Osteoblast (primary cell): ENCODE measurements around the gene SMARCD1. TPM values are rescaled to one million over a fixed set of nuclear protein-coding genes. Genes with fewer than 3 reads are reported as not detected.

Experiments
- DNase-seq: peaks from one replicate; pipeline ENCODE4 v3.0.0; 2011; ENCODE audit warnings: low spot score, mixed read lengths; ENCODE audit not compliant: insufficient read length; ENCODE audit errors: missing footprints
- H2AFZ ChIP-seq: 2 replicates; pipeline ENCODE4 v1.6.0; 2011; ENCODE audit warnings: mild to moderate bottlenecking, low read length
- H3K27ac ChIP-seq: 2 replicates; pipeline ENCODE4 v1.5.1; 2011; ENCODE audit warnings: mild to moderate bottlenecking, low read depth, low read length, moderate library complexity
- H3K27me3 ChIP-seq: 2 replicates; pipeline ENCODE4 v1.6.0; 2012; ENCODE audit warnings: mild to moderate bottlenecking, control low read depth, inconsistent platforms, low read length, moderate library complexity; ENCODE audit not compliant: insufficient read depth
- H3K36me3 ChIP-seq: 2 replicates; pipeline ENCODE4 v1.5.1; 2011; ENCODE audit warnings: mild to moderate bottlenecking, low read length, control low read depth, moderate library complexity; ENCODE audit not compliant: insufficient read depth
- H3K4me1 ChIP-seq: 2 replicates; pipeline ENCODE4 v1.5.1; 2011; ENCODE audit warnings: mild to moderate bottlenecking, low read length, control low read depth, moderate library complexity; ENCODE audit not compliant: insufficient read depth
- H3K4me2 ChIP-seq: 2 replicates; pipeline ENCODE4 v1.6.0; 2011; ENCODE audit warnings: mild to moderate bottlenecking, low read length; ENCODE audit not compliant: insufficient read depth
- H3K4me3 ChIP-seq: fragments of 200-600 bp; sonication (generic); 3 replicates; pipeline ENCODE4 v1.5.1; 2012; ENCODE audit warnings: mild to moderate bottlenecking, low read length, inconsistent platforms; ENCODE audit not compliant: insufficient read depth
- H3K79me2 ChIP-seq: 2 replicates; pipeline ENCODE4 v1.6.0; 2012; ENCODE audit warnings: mild to moderate bottlenecking, low read length, control low read depth, inconsistent platforms; ENCODE audit not compliant: insufficient read depth
- H3K9me3 ChIP-seq: 2 replicates; pipeline ENCODE4 v1.5.1; 2011; ENCODE audit warnings: low read depth, low read length, control low read depth
- H4K20me1 ChIP-seq: 2 replicates; pipeline ENCODE4 v1.6.0; 2012; ENCODE audit warnings: mild to moderate bottlenecking, low read length, control low read depth; ENCODE audit not compliant: insufficient read depth
- total RNA-seq: library from RNA; depleted of rRNA; stranded (reverse); fragments of >200 nt; gene quantifications from 2 replicates; pipeline ENCODE4 v1.2.3, GENCODE V29; 2012
- TF ChIP-seq, protein P1 (sequence below): IDR thresholded peaks from 2 replicates; pipeline ENCODE4 v1.5.1; 2011; ENCODE audit warnings: mild to moderate bottlenecking, low read depth, low read length, moderate library complexity; ENCODE audit errors: extremely low read depth

Gene SMARCD1
- total RNA-seq, 1 donor: 50.3 TPM

DNA sequence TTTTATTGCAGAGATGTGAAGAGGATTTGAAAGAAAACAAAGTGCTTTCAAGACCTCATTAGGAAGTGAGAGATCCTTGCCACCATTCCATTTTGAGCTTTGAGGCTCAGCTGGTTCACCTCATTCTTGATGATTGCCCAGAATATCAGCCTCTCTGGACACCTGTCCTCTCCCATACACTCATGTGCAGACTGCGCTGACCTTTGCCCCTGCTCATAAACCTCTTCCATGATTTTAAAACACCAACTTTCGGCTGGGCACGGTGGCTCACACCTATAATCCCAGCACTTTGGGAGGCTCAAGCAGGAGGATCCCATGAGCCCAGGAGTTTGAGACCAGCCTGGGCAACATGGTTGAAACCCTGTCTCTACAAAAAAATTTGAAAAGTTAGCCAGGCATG, 35.8 kb downstream of the SMARCD1 start:
- Histone ChIP-seq H3K9me3 (no peaks in the 10 kb centered on the region), H3K79me2 (peaks cover 49% of the 10 kb centered on the region), H4K20me1 (peaks cover 13% of the 10 kb centered on the region), H3K4me3 (no peak overlapping the region), H3K4me2 (no peak overlapping the region), H3K4me1 (no peaks in the 10 kb centered on the region), H2AFZ (no peak overlapping the region), H3K36me3 (peaks cover 9% of the 10 kb centered on the region), H3K27ac (no peak overlapping the region), H3K27me3 (no peaks in the 10 kb centered on the region)
- DNase-seq: no peak
- TF ChIP-seq, protein P1, sequence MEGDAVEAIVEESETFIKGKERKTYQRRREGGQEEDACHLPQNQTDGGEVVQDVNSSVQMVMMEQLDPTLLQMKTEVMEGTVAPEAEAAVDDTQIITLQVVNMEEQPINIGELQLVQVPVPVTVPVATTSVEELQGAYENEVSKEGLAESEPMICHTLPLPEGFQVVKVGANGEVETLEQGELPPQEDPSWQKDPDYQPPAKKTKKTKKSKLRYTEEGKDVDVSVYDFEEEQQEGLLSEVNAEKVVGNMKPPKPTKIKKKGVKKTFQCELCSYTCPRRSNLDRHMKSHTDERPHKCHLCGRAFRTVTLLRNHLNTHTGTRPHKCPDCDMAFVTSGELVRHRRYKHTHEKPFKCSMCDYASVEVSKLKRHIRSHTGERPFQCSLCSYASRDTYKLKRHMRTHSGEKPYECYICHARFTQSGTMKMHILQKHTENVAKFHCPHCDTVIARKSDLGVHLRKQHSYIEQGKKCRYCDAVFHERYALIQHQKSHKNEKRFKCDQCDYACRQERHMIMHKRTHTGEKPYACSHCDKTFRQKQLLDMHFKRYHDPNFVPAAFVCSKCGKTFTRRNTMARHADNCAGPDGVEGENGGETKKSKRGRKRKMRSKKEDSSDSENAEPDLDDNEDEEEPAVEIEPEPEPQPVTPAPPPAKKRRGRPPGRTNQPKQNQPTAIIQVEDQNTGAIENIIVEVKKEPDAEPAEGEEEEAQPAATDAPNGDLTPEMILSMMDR: no peak

DNA sequence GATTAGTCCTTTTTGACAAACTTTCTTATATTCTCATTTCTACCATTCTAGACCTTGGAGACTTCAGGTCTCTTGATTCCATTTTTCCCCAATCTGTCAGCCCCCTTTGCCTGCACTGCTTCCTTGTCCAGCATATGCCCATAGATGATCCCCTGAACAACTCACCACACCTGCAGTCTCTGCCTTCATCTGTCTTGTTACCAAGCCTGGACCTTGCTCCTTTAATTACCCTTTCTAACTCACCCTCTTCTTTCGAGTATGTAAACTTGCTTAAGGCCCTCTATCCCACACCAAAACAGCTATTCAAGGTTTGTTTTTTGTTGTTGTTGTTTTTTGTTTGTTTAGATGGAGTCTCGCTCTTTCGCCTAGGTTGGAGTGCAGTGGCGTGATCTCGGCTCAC, 36.5 kb downstream of the SMARCD1 start:
- Histone ChIP-seq H4K20me1 (peaks cover 8% of the 10 kb centered on the region), H3K36me3 (peaks cover 10% of the 10 kb centered on the region), H3K4me1 (no peaks in the 10 kb centered on the region), H3K4me3 (no peak overlapping the region), H3K4me2 (no peak overlapping the region), H3K79me2 (peaks cover 42% of the 10 kb centered on the region), H3K27me3 (no peaks in the 10 kb centered on the region), H2AFZ (no peak overlapping the region), H3K27ac (no peak overlapping the region), H3K9me3 (no peaks in the 10 kb centered on the region)
- TF ChIP-seq, protein P1: no peak
- DNase-seq: no peak

DNA sequence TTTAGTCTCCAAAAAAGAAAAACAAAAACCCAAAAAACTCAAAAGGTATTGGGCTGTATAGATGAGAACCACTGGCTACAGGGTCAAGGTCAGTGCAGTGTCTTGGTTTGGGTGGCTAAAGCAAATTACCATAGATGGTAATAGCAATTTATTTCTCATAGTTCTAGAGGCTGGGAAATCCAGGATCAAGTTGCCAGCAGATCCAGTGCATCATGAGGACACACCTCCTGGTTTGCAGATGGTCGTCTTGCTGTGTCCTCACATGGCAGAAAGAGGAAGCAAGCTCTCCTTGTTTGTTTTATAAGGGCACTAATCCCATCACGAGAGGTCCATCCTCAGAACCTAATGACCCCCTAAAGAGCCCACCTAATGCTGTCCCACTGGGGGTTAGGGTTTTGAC, 38.1 kb downstream of the SMARCD1 start:
- Histone ChIP-seq H3K4me3 (no peak overlapping the region), H3K79me2 (peaks cover 30% of the 10 kb centered on the region), H3K4me2 (no peak overlapping the region), H2AFZ (no peak overlapping the region), H4K20me1 (peaks cover 8% of the 10 kb centered on the region), H3K4me1 (no peaks in the 10 kb centered on the region), H3K27me3 (no peaks in the 10 kb centered on the region), H3K27ac (no peak overlapping the region), H3K9me3 (no peaks in the 10 kb centered on the region), H3K36me3 (peaks cover 21% of the 10 kb centered on the region)
- TF ChIP-seq, protein P1: no peak
- DNase-seq: no peak

DNA sequence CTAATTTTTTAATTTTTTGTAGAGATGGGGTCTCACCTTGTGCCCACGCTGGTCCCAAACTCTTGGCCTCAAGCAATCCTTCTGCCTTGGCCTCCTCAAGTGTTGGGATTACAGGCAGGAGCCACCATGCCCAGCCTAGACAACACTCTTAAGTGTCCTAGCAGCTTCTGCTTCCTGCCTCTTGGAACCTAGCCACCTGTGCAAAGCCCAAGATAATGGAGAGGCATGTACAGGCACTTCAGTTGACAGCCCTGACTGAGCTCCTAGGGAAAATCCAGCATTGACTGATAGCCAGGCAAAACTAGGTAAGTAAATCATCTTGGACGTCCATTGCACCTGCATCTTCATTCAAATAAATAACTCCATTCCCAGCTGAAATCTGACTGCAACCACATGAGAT, 42.4 kb downstream of the SMARCD1 start:
- TF ChIP-seq, protein P1: no peak
- H3K36me3 ChIP-seq: peaks cover 44% of the 10 kb centered on the region

More for the DNA sequence above, 42.4 kb downstream of the SMARCD1 start:
- no peak overlapping the region for H3K27ac ChIP-seq
- H3K4me3 ChIP-seq: no peak overlapping the region
- peaks cover 4% of the 10 kb centered on the region for H4K20me1 ChIP-seq
- H3K4me2 ChIP-seq: no peak overlapping the region
- no peaks in the 10 kb centered on the region for H3K27me3 ChIP-seq
- no peak for DNase-seq
- no peaks in the 10 kb centered on the region for H3K9me3 ChIP-seq
- no peak overlapping the region for H2AFZ ChIP-seq
- H3K79me2 ChIP-seq: no peaks in the 10 kb centered on the region
- no peaks in the 10 kb centered on the region for H3K4me1 ChIP-seq
